Tibial nerve (tissue), 4 donors: ENCODE data around the gene CCL23.

ENCODE experiments used
- EP300 ChIP-seq, 2 donors: sonication (generic); formaldehyde crosslinking; IDR thresholded peaks; one replicate each; pipeline ENCODE4 v1.6.1; 2017; ENCODE audit warnings: antibody characterized with exemption in 2 of 2, mild to moderate bottlenecking in 1 of 2
- POLR2A ChIP-seq, 2 donors: fragments of 450-650 bp; IDR thresholded peaks; one replicate each; pipeline ENCODE4 v1.6.1; 2017; ENCODE audit warnings: antibody characterized with exemption in 2 of 2, mild to moderate bottlenecking in 2 of 2, moderate library complexity in 2 of 2
- TF ChIP-seq, protein P1 (sequence below), 5 experiments: fragments of 200-600 bp in 3 of 5; fragments of 450-650 bp in 2 of 5; sonication (generic) in 3 of 5; IDR thresholded peaks; one replicate each; pipeline ENCODE4 v1.5.1; 2016 to 2019; ENCODE audit warnings: antibody characterized with exemption in 5 of 5, mild to moderate bottlenecking in 3 of 5, moderate library complexity in 2 of 5

DNA sequence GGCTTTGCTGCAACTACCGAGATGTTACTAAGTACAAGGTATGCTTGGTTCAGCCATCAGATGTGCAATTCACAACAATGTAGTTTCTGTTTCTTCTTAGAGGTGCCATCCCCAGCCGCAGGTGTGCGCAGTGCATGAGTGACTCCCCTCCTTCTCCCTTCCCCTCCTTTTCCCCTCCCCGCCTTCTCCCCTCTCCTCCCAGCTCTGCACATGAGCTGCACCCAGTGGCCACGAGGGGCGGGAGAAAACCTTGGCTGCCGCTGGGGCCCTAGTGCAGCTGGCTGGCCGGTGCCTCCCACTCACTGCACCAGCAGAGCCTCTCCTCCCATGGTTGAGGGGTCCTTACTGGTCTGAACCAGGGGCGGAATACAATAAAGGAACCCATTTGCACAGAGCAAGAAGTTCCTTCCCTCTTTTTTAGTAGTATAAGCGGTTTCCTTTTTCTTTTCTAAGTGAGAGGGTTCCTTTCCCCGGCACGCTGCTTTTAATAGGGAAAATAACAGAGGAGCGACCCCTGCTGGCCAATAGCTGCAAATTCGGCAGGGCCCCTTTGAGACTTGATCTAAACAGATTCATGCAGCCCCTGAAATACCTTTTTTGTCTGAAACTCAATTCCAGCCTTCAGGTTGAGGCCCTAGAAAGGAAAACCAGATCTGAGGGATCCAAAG, 8.6 kb downstream of the CCL23 start:
- TF ChIP-seq, protein P1, sequence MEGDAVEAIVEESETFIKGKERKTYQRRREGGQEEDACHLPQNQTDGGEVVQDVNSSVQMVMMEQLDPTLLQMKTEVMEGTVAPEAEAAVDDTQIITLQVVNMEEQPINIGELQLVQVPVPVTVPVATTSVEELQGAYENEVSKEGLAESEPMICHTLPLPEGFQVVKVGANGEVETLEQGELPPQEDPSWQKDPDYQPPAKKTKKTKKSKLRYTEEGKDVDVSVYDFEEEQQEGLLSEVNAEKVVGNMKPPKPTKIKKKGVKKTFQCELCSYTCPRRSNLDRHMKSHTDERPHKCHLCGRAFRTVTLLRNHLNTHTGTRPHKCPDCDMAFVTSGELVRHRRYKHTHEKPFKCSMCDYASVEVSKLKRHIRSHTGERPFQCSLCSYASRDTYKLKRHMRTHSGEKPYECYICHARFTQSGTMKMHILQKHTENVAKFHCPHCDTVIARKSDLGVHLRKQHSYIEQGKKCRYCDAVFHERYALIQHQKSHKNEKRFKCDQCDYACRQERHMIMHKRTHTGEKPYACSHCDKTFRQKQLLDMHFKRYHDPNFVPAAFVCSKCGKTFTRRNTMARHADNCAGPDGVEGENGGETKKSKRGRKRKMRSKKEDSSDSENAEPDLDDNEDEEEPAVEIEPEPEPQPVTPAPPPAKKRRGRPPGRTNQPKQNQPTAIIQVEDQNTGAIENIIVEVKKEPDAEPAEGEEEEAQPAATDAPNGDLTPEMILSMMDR (IDR thresholded peaks at IDR 0.05): peak in 1 of 5 experiments; percentile 6
- TF ChIP-seq POLR2A (IDR thresholded peaks at IDR 0.05) (no peak), EP300 (IDR thresholded peaks at IDR 0.05) (no peak)
